Naive B cell (primary cell): ENCODE data around the gene ACTR1B. TPM values are rescaled to one million over a fixed set of nuclear protein-coding genes. Genes with fewer than 3 reads are reported as not detected.

Source experiments
- ATAC-seq, 2 donors: fragments of 150-1000 bp; cut with Tn5 transposase; 2 replicates each; pipeline ENCODE4 v1.10.0; 2021; ENCODE audit warnings: low read depth in 2 of 2, mild to moderate bottlenecking in 2 of 2, moderate library complexity in 2 of 2
- DNase-seq: peaks from one replicate; pipeline ENCODE4 v3.0.0; 2022
- H3K27ac Mint-ChIP-seq, 6 donors: one replicate each; pipeline ENCODE4 v1.8.0; 2020 to 2022; ENCODE audit warnings: mild to moderate bottlenecking in 6 of 6, mixed read lengths in 6 of 6, moderate library complexity in 5 of 6, inconsistent platforms in 2 of 6
- H3K27me3 Mint-ChIP-seq, 3 donors: one replicate each; pipeline ENCODE4 v1.8.0; 2021 to 2022; ENCODE audit warnings: mixed read lengths in 3 of 3, mild to moderate bottlenecking in 1 of 3
- H3K36me3 Mint-ChIP-seq, 2 donors: one replicate each; pipeline ENCODE4 v1.8.0; 2020 to 2022; ENCODE audit warnings: mixed read lengths in 2 of 2, inconsistent platforms in 1 of 2, mild to moderate bottlenecking in 1 of 2
- H3K4me1 Mint-ChIP-seq, 3 donors: one replicate each; pipeline ENCODE4 v1.8.0; 2020 to 2022; ENCODE audit warnings: mixed read lengths in 3 of 3, inconsistent platforms in 1 of 3, mild to moderate bottlenecking in 1 of 3, moderate library complexity in 1 of 3
- H3K4me3 Mint-ChIP-seq, 8 donors: one replicate each; pipeline ENCODE4 v1.8.0; 2020 to 2022; ENCODE audit warnings: mild to moderate bottlenecking in 8 of 8, mixed read lengths in 8 of 8, moderate library complexity in 8 of 8, inconsistent platforms in 2 of 8
- H3K9me3 Mint-ChIP-seq, 7 donors: one replicate each; pipeline ENCODE4 v1.8.0; 2020 to 2022; ENCODE audit warnings: mixed read lengths in 7 of 7, mild to moderate bottlenecking in 5 of 7, inconsistent platforms in 2 of 7, moderate library complexity in 1 of 7
- polyA plus RNA-seq, 6 donors: library from polyadenylated mRNA; unstranded; fragments of 300-500 nt; fragmentation: Illumina TruSeq; gene quantifications; one replicate each; pipeline ENCODE4 v1.2.3, GENCODE V29; 2021; ENCODE audit warnings: low read depth in 6 of 6

Gene ACTR1B
- polyA plus RNA-seq, 6 donors from 2014 or later = 8.7 to 13.9 (median 10.8) TPM

GRCh38 chr2:97660775-97661389 lies 3.0 kb downstream of the ACTR1B start:
- Mint-ChIP-seq H3K4me3 (peak overlapping the region in 3 of 8 donors; percentile 40 to 98 (median 50)), H3K27me3 (no peaks in the 10 kb centered on the region), H3K4me1 (peaks cover 20 to 43% (median 30%) of the 10 kb centered on the region in 3 donors), H3K9me3 (no peaks in the 10 kb centered on the region), H3K36me3 (peaks cover 0 to 6% of the 10 kb centered on the region in 2 donors), H3K27ac (peak overlapping the region in 2 of 6 donors; percentile 19 to 97)
- DNase-seq (no peak), ATAC-seq (no peak)

DNA sequence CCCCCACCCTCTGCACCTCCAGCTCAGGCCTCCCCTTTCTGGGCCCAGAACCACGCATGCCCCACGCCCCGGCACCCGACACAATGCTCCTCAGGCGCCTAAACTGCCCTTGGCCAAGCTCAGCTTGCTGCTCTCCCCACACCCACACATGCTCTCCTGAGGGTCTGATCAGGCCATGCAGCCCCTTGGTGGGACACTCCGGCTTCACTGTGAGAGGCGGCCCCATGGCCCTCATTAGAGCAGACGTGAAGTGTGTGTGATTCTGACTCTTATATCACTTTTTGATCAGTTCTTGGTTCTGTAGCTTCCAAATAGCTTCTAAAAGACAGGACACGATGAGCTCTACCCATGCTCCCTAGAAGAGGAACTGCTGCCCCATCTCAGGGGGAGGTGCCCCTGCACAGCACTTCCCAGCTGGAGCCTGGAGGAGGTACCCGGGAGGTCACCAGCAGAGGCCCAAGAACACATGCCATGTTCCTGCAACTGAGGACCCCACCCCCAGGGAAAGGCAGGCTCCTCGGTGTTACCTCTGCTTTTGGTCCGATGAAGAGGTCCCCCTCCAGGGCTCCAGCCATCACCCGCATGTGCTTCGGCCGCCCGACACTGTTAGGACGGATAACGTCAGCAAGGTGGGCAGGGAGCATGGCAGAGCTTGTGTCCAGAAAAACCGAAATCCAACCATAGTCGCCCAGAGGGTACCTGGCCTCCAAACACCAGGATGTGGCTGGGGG lies 3.6 kb downstream of the ACTR1B start:
- DNase-seq = no peak
- no peaks in the 10 kb centered on the region for H3K27me3 Mint-ChIP-seq
- H3K4me1 Mint-ChIP-seq = peaks cover 20 to 42% (median 30%) of the 10 kb centered on the region in 3 donors
- H3K4me3 Mint-ChIP-seq = peak overlapping the region in 1 of 8 donors; percentile 45
- peaks cover 0 to 6% of the 10 kb centered on the region in 2 donors for H3K36me3 Mint-ChIP-seq
- no peak for ATAC-seq
- H3K27ac Mint-ChIP-seq = peak overlapping the region in 3 of 6 donors; percentile 12 to 85 (median 81)
- no peaks in the 10 kb centered on the region for H3K9me3 Mint-ChIP-seq

GRCh38 chr2:97659256-97660043 lies 4.4 kb downstream of the ACTR1B start:
- Mint-ChIP-seq H3K4me1 (peaks cover 20 to 35% (median 30%) of the 10 kb centered on the region in 3 donors), H3K4me3 (peak overlapping the region in 2 of 8 donors; percentile 45 to 51), H3K27ac (peak overlapping the region in 3 of 6 donors; percentile 49 to 81 (median 58)), H3K36me3 (peaks cover 0 to 6% of the 10 kb centered on the region in 2 donors), H3K9me3 (no peaks in the 10 kb centered on the region), H3K27me3 (no peaks in the 10 kb centered on the region)
- ATAC-seq = no peak
- no peak for DNase-seq

DNA sequence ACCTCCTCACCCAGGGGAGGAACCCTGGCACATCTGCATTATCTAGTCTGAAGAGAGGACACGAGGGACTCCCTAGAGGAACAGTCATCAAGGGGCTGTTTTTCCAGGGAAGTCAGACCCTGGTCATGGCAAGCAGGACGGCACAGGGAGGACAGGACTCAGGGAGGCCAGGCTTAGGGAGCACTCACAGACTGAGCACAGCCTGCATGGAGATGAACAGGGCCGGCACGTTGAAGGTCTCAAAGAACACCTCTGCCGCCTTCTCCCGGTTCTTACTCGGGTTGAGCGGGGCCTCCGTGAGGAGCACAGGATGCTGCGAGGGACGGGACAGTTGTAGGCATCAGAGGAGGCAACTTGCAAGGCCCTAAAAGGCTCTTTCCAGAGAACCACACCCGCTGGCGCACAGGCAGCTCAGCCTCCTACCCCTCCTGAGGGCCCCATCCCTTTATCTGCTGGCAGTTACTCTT lies 5.1 kb downstream of the ACTR1B start:
- Mint-ChIP-seq H3K27ac (no peak overlapping the region), H3K27me3 (no peaks in the 10 kb centered on the region), H3K9me3 (no peaks in the 10 kb centered on the region), H3K4me3 (peak overlapping the region in 1 of 8 donors; percentile 22), H3K4me1 (peaks cover 21 to 35% (median 30%) of the 10 kb centered on the region in 3 donors), H3K36me3 (peaks cover 0 to 6% of the 10 kb centered on the region in 2 donors)
- ATAC-seq = no peak
- no peak for DNase-seq

GRCh38 chr2:97657986-97658690 lies 5.7 kb downstream of the ACTR1B start:
- ATAC-seq = no peak
- peak overlapping the region in 1 of 6 donors; percentile 38 for H3K27ac Mint-ChIP-seq

DNA sequence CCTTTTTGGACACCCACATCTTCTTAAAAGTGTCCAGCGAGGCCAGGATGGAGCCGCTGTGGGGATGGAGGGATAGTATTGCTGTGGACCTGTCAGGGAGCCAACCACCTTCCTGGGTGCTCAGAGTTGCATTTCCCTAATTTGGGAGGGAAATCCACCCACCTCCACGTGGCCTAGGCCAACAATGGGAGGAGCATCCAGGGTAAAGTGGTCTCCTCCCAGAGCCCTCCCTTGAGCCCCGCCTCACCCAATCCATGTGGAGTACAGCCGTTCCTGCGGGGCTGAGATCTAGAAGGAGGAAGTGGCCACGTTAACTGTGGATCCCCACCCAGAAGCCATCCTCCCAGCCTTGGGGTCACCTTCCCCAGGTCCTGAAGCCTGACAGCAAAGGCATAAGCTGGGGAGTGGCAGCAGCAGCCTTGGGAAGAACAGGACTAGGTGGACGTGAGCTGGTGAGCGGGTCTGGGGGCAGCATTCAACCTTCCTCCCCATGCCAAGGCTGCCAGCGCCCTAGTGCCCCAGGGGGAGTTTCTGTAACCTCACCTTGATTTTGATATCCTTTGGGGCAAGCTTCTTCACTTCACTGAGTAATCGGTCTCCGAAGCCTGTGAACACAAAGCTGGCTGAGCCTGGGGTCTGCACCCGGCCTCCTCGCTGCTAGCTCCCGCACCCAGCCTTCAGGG lies 6.8 kb downstream of the ACTR1B start:
- Mint-ChIP-seq H3K4me1 (peaks cover 17 to 21% (median 19%) of the 10 kb centered on the region in 3 donors), H3K9me3 (no peaks in the 10 kb centered on the region), H3K36me3 (peaks cover 0 to 6% of the 10 kb centered on the region in 2 donors), H3K27me3 (no peaks in the 10 kb centered on the region), H3K27ac (no peak overlapping the region), H3K4me3 (no peak overlapping the region)
- DNase-seq (no peak), ATAC-seq (no peak)

More at GRCh38 chr2:97657986-97658690, 5.7 kb downstream of the ACTR1B start:
- no peaks in the 10 kb centered on the region for H3K27me3 Mint-ChIP-seq
- peaks cover 24 to 32% (median 28%) of the 10 kb centered on the region in 3 donors for H3K4me1 Mint-ChIP-seq
- H3K9me3 Mint-ChIP-seq = no peaks in the 10 kb centered on the region
- peaks cover 0 to 6% of the 10 kb centered on the region in 2 donors for H3K36me3 Mint-ChIP-seq
- H3K4me3 Mint-ChIP-seq = no peak overlapping the region
- no peak for DNase-seq

DNA sequence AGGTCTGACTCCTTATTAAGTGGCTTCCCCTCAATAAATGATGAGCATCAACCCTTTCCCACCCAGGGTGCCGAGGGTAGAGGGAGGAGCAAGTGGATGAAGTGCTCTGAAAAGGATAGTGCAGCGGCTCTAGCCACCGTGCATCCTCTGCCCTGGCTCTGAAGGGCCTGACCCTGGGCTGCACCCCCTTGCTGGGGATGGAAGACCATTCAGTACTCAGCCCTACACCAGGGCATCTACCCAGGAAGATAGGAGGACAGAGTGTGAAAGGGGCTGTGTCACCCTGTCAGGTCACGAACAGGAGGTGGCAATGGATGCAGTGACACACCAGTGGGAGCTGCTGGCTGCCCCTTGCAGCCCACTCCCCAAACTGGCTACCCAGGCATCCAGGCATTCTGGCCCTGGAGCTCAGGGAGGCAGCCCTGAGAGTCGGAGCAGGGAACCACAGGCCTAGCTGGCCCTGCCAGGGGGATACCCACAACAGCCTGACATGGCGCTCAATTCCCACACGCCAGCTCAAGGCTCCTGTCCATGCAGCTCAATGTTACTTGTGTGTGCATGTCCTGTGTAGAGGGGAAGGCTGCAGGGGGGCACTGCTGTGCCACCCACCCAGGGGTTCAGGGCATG lies 7.6 kb downstream of the ACTR1B start:
- DNase-seq (no peak), ATAC-seq (no peak)
- peaks cover 0 to 6% of the 10 kb centered on the region in 2 donors for H3K36me3 Mint-ChIP-seq
- no peaks in the 10 kb centered on the region for H3K9me3 Mint-ChIP-seq
- peak overlapping the region in 1 of 6 donors; percentile 84 for H3K27ac Mint-ChIP-seq
- no peak overlapping the region for H3K4me3 Mint-ChIP-seq
- peaks cover 9 to 13% (median 11%) of the 10 kb centered on the region in 3 donors for H3K4me1 Mint-ChIP-seq
- H3K27me3 Mint-ChIP-seq = no peaks in the 10 kb centered on the region

GRCh38 chr2:97654791-97655190 lies 9.1 kb downstream of the ACTR1B start:
- Mint-ChIP-seq H3K36me3 (peaks cover 5 to 6% of the 10 kb centered on the region in 2 donors), H3K4me1 (peaks cover 2 to 6% (median 5%) of the 10 kb centered on the region in 3 donors), H3K9me3 (no peaks in the 10 kb centered on the region), H3K27me3 (no peaks in the 10 kb centered on the region), H3K27ac (peak overlapping the region in 1 of 6 donors; percentile 26), H3K4me3 (peak overlapping the region in 1 of 8 donors; percentile 35)
- DNase-seq (no peak), ATAC-seq (no peak)

DNA sequence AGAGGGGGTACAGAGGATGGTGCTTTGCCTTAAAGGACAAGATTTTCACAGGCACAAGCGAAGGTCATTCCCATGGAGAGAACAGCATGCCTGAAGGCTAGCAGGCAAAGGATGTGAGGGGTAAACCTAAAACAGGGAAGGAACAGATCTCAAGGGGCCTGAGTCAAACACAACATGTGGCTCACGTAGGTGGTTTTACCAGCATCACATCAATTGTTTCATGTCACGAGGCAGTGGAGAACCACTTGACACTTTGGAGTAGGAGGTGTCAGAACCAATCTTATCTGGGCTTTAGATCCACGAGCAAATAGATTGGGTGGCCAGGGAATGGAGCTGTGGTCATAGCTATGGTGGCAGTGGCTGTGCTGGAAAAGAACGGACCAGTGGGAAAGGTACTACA lies 9.5 kb downstream of the ACTR1B start:
- H3K4me1 Mint-ChIP-seq = peaks cover 1 to 5% (median 4%) of the 10 kb centered on the region in 3 donors
- peaks cover 5 to 6% of the 10 kb centered on the region in 2 donors for H3K36me3 Mint-ChIP-seq
- H3K9me3 Mint-ChIP-seq = no peaks in the 10 kb centered on the region
- H3K4me3 Mint-ChIP-seq = no peak overlapping the region
- no peaks in the 10 kb centered on the region for H3K27me3 Mint-ChIP-seq
- peak overlapping the region in 4 of 6 donors; percentile 12 to 60 (median 38) for H3K27ac Mint-ChIP-seq
- ATAC-seq (no peak), DNase-seq (no peak)

DNA sequence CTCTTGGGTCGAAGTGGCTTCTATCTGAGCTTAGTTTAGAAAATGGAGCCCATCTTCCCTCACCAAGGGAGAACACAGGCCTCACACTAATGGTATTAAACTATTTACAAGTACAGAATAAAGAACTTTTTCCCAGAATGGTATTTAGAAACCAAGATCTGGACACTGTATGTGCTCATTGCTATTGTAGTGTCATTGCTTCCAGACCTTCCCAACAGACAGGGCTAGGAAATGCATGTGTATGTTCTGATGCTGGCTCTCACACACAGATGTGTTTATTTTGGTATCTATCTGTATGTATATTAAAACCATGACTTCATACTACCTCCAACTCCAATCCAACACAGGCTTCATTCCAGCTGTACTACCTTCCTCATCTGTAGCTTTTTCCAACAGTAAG lies 10.0 kb downstream of the ACTR1B start:
- ATAC-seq = no peak
- Mint-ChIP-seq H3K4me3 (peak overlapping the region in 1 of 8 donors; percentile 57), H3K36me3 (peaks cover 5 to 6% of the 10 kb centered on the region in 2 donors), H3K9me3 (no peaks in the 10 kb centered on the region), H3K27me3 (no peaks in the 10 kb centered on the region), H3K4me1 (peaks cover 4 to 6% (median 5%) of the 10 kb centered on the region in 3 donors), H3K27ac (peak overlapping the region in 3 of 6 donors; percentile 12 to 60 (median 49))
- DNase-seq = no peak

DNA sequence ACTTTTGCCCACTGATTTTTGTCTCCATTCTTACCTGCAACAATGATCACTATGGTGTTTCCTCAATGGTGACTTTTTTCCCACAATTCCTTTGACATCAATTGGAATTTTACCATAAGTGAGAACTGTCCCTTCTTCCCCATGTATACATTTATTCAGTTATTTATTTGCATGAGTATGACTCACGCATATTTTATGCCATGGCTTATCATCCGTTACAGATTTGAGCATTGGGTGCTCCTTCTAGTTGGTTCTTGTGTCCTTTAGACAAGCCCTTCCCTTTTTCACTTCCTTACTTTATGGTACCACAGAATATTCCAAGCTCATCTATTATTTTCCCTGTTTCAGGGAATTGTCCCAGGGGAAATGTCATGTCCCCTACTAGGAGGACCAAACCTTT lies 10.4 kb downstream of the ACTR1B start:
- Mint-ChIP-seq H3K27me3 (no peaks in the 10 kb centered on the region), H3K4me3 (peak overlapping the region in 1 of 8 donors; percentile 57), H3K36me3 (peaks cover 7% of the 10 kb centered on the region in 2 donors), H3K27ac (peak overlapping the region in 3 of 6 donors; percentile 13 to 63 (median 60)), H3K4me1 (peaks cover 6 to 9% (median 7%) of the 10 kb centered on the region in 3 donors), H3K9me3 (no peaks in the 10 kb centered on the region)
- no peak for DNase-seq
- ATAC-seq = no peak

GRCh38 chr2:97651114-97651513 lies 12.7 kb downstream of the ACTR1B start:
- H3K36me3 Mint-ChIP-seq = peaks cover 8 to 11% of the 10 kb centered on the region in 2 donors
- ATAC-seq (no peak), DNase-seq (no peak)
- no peaks in the 10 kb centered on the region for H3K9me3 Mint-ChIP-seq
- peak overlapping the region in 1 of 8 donors; percentile 78 for H3K4me3 Mint-ChIP-seq
- H3K4me1 Mint-ChIP-seq = peaks cover 19 to 23% (median 21%) of the 10 kb centered on the region in 3 donors
- peak overlapping the region in 2 of 6 donors; percentile 22 to 87 for H3K27ac Mint-ChIP-seq
- no peaks in the 10 kb centered on the region for H3K27me3 Mint-ChIP-seq
